Measurements from ENCODE around the gene AOC2.

The AOC2 gene

GRCh38 chr17:42844271-42844670 lies at the start of gene AOC2:
AOC2 (plus strand) TSS chr17:42844580; CDS start chr17:42844627, 47 bp downstream.
- no peak for DNase-seq

GRCh38 chr17:42795061-42795460 lies 49.3 kb upstream of the AOC2 start:
- no peak for DNase-seq

GRCh38 chr17:42795465-42795864 lies 48.9 kb upstream of the AOC2 start:
- no peak for DNase-seq

DNA sequence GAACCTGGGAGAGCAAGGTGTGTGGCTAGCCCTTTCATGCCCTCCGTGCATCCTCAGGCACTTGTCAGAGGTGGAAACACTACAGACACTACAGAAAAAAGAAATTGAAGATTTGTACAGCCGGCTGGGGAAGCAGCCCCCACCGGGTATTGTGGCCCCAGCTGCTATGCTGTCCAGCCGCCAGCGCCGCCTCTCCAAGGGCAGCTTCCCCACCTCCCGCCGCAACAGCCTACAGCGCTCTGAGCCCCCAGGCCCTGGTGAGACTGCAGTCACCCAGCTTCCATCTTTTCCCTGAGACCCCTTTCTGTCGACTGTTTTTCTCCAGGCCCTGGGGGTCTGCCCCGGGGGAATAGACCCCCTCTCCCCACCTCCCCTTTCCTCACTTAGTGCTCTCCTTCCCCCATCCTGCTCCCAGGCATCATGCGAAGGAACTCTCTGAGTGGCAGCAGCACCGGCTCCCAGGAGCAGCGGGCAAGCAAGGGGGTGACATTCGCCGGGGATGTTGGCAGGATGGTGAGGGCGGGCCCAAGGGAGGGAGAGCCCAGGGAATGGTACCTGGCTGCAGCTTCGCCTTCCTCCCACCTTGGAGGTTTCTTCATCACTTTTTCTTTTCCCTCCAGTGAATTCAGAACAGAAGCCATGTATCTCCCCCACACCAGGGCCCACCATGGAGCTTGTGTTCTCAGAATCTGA lies 48.2 kb upstream of the AOC2 start:
- no peak for DNase-seq

GRCh38 chr17:42797067-42798007 lies 47.0 kb upstream of the AOC2 start:
- no peak for DNase-seq

GRCh38 chr17:42798011-42798382 lies 46.4 kb upstream of the AOC2 start:
- no peak for DNase-seq

DNA sequence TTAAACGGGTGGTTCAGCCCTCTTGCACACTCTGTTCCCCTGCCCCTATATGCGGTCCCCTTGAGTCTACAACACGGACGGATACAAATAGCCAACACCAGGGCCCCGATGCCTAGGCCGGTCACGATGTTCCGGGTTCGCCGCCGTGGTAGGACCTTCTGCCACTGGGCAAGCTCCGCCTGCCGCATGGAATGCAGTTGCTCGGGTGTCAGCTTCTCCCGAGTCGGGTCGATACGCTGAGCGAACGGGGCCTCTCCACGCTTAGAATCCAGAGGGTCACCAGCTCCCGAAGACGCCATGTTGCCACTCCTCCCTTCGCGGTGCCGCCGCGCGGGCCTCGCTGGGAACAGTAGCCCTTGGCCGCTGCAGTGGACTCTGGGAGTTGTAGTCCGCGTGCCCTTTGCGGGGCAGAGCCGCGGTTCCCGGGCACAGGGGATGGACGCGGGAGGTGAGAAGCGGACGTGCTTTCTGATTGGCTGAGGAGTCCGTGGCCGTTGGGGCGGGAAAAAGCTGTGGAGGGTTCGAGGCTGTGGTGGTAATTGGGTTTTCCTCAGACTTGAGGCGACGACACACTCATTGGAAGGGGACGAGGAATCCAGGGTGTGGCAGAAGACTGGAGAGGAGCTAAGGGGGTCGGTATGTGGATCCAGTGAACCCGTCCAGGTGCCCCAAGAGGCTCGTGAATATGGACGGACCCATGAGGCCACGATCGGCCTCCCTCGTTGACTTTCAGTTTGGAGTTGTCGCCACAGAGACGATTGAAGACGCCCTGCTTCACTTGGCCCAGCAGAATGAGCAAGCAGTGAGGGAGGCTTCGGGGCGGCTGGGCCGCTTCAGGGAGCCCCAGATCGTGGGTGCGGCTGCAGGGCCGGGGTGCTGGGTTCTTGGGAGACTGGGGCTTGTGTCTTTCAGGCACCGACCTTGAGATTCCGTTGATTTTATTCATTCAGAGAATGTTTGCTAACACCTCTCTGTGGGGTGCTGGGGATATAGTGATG lies 45.7 kb upstream of the AOC2 start, which contains the start of the genes CNTD1 and COA3:
CNTD1 (plus strand) TSS at position 479 of the 998 bp plus-strand sequence; CDS start at position 686, 207 bp downstream.
COA3 (minus strand) TSS at position 322 of the 998 bp plus-strand sequence; CDS start at position 299, 23 bp downstream.
- DNase-seq, result peak; percentile 91

DNA sequence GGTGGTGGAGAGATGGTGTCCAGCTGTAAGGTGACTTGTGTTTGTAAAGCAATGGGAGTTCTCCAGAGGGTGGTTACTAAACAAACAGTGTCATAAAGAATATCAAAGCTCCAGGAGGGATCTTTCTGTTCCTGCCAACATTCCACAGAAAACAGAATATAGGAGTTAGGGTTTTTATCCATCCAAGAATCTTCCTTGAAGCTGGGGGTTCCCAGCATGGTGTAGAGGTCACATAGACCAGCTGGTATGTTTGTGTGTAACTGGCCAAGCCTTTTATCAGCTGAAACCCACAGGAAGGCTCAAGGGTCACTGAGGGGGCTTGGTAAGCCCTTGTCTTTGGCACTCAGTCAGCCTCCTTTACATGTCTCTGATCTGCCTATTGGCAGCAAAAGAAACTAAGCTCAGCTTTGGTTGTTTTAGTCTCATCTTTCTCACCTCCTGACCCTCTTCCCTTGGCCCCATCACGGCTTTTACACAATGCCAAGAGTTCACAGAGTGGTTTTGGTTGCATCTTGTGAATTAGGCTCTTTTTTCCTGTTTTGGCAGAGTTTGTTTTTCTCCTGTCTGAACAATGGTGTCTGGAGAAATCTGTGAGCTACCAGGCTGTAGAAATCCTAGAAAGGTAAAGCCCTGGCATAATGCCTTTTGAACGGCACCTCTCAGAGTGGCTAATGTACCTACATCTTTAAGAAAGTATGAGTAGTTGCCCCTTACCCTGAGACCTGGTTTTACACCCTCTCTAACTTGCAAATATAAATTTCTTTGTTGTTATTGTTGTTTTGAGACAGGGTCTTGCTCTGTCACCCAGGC lies 41.1 kb upstream of the AOC2 start:
- no peak for DNase-seq

- peak; percentile 62 for DNase-seq
Observed at GRCh38 chr17:42804918-42805367, 39.4 kb upstream of the AOC2 start.

DNA sequence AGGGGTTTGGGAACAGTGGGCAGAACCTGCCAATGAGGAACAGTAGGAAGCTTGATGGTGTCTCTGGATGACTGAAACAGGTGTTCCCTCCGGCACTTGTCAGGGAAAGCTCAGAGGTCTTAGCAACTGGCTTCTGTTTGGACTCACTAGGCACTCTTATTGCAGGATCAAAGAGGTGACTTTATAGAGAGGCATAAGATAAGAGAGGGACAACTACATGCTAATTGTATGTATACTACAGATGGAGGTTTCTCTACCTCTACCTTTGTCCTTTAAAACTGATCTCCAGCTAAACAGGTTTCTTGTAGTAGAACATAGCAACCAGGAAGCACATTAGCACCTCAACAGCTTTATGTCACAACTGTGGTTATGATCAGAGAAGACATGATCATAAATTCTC lies 38.1 kb upstream of the AOC2 start:
- DNase-seq, result no peak

GRCh38 chr17:42809250-42809649 lies 35.1 kb upstream of the AOC2 start:
- no peak for DNase-seq

DNA sequence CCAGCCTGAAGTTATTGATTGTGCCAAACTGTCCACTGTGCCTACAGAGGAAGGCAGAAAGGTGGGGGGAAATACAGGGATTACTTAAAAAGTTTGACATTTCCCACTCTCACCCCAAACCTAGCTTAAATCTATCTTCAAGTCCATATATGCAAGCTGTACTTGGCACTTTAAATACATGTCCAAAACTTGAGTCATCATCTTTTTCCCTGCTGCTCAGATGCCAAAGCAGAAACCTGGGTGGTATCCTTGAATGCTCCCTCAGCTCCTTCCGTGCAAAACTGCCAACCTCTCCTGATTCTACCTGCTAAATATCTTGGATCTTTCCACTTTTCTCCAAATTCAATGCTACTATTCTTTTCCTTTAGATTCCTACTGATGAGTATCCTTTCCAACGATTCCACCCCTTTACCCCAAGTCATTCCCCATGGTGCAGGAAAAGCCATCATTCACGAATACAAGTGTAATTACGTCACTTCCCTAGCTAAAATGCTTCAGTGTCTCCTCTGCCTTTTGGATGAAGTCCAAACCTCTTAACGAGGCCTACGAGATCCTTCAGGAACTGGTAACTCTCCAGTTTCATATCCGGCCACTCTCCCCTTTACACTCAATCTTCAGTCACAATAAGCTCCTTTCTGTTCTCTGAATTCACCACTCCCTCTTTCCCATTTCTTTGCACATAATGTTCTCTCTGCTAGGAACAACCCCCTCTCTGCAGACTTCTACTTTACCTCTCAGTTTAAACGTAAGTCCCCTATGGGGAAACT lies 29.6 kb upstream of the AOC2 start:
- DNase-seq, result peak; percentile 6

GRCh38 chr17:42817866-42818265 lies 26.5 kb upstream of the AOC2 start:
- no peak for DNase-seq

DNA sequence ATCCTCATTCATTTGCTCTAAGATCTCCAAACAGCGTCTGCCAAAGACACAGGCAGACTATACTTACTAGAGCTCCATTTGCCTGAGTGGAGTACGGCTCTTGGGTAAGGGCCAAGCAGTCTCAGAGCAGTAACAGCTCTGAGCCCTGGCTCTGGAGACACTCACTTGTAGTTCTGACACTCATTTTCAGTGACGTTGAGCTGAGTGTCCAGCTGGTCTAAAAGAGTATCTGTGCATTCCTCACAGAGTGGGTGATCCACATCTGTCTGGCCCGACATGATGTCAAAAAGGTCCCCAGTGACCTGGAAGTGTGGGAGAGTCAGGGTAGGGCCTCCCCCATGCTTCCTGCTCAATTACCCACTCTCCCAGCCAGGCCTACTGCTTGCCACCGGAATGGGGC lies 26.0 kb upstream of the AOC2 start:
- no peak for DNase-seq

- peak; percentile 60 for DNase-seq
Observed at GRCh38 chr17:42819939-42820535, 24.3 kb upstream of the AOC2 start.

GRCh38 chr17:42821176-42821575 lies 23.2 kb upstream of the AOC2 start:
- no peak for DNase-seq

- DNase-seq, result no peak
Observed at GRCh38 chr17:42827472-42827871, 16.9 kb upstream of the AOC2 start.

DNA sequence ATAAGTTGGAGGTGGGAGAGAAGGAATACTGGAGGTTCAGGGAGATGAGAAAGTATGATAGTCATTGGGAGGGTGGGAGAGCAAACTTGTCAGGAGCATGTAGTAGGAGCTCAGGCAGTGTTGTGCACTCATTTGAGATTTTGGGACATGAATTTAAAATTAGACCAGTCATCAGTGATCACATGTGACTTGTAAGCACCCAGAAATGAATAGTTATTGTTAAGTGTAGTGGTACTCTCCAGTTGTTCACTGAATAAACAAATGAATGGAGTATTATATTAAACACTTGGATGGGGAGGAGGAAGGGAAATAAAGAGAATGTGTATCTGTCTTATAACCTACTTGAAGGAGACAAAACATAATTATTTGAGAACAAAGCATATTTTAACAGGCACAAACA lies 13.4 kb upstream of the AOC2 start:
- no peak for DNase-seq

DNA sequence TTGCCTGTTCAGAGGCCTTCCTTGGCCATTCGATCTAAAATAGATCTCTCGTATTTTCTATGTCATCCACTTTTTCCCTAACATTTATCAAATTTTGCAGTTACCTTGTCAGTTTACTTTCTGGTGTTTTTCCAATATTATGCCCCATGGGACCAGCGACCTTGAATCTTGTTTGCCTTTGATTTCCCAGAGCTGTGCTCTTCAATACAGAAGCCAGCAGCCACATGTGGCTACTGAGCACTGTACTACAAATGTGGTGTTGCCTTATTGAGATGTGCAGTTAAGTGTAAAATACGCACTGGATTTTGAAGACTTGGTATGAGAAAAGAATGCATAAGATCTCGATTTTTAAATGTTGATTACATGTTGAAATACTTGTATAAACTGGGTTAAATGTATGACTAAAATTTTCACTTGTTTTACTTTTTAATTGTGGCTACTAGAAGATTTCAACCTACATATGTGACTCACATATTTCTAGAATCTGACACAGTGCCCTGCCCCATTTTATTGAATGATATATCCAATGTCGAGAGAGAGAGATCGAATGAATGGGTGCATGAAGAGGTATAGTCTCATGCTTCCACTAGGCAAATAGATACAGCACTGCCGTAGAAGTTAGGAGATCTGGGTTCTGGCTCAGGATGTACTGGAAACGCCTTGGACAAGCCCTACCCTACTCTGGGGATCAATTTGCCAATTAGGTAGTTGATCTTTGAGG lies 12.0 kb upstream of the AOC2 start:
- DNase-seq, result no peak

Data from DMS153 (cell line).